Choroid plexus epithelial cell (primary cell): Measurements from ENCODE around the gene NAT8L.

ENCODE experiments used
- DNase-seq: peaks from one replicate; pipeline ENCODE4 v3.0.0-alpha.2; 2010; ENCODE audit warnings: low read depth
- H3K4me3 ChIP-seq: 2 replicates; pipeline ENCODE4 v1.5.1; 2011; ENCODE audit warnings: low read depth, mild to moderate bottlenecking, control low read depth, low read length, moderate library complexity
- CTCF ChIP-seq: conservative IDR thresholded peaks from 2 replicates; pipeline ENCODE4 v1.5.1; 2011; ENCODE audit warnings: low read depth, mild to moderate bottlenecking, control low read depth, inconsistent platforms, low read length, moderate library complexity

NAT8L gene

DNA sequence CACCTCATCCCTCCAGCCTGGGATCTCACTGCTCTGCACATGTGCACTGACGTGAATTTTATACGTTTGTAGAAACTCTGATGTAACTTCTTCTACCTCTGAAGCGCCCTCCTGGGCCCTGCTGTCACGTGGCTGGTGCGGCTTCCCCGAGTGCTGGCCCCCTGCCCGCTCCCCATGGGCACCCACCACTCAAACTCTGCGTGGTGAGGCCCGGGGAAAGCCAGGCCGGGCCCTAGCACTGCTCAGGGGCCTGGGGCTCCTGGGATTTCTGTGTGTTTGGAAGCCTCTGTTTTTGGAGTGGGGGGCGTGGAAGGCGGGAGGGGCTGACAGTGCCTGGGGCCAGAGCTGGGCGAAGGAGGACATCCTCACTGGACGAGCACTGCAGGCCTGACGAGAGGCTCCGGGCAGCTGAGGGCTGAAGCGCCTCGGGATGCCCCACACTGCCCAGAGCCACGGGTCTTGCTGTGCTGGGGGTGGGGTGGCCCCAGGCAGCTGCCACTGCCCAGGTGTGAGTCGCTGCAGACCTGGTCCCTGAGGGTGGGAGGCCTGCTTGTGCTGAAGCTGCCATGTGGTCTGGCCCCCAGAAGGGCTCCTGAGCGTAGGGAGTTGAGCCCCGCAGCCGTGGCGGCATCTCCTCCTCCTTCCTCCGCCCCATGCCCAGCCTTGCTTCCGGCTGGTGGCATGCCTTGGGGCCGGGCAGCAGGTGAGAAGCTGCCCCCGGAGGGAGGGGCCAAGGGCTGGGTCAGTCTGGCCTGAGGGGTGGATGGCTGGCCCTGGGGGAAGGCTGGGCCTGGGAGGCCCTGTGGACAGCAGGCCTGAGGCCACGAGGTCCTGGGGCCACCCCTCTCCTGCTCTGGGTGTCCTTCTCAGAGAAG, 7.7 kb downstream of the NAT8L start:
- no peak for DNase-seq
- TF ChIP-seq CTCF: no peak
- H3K4me3 ChIP-seq: no peak overlapping the region

- no peak for TF ChIP-seq CTCF
- no peak for DNase-seq
- no peak overlapping the region for H3K4me3 ChIP-seq
Observed at GRCh38 chr4:2067446-2068197, 8.5 kb downstream of the NAT8L start.

- H3K4me3 ChIP-seq: no peak overlapping the region
- TF ChIP-seq CTCF: no peak
- DNase-seq: no peak
Observed at GRCh38 chr4:2068198-2068470, 9.0 kb downstream of the NAT8L start.

GRCh38 chr4:2068566-2068965, 9.4 kb downstream of the NAT8L start:
- H3K4me3 ChIP-seq: no peak overlapping the region
- TF ChIP-seq CTCF: no peak
- no peak for DNase-seq

GRCh38 chr4:2069161-2069971, 10.2 kb downstream of the NAT8L start:
- DNase-seq: no peak

DNA sequence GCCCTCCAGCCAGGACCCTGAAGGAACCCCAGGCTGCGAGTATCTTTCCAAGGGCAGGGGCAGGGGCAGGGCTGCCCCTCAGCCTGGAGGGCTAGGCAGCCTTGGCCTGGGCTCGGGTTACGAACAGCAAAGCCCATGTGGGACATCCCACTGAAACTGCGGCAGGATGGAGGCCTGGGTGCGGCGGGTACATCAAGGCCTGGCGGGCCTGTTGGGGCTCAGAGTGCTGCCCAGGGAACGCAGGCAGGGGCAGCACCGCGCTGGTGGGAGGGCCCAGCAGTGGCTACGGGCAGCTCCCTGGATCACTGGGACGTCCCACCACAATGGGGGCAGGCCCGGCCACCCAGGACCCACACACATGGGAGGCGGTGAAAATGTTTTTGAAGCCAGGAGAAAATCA, 10.9 kb downstream of the NAT8L start:
- no peak for TF ChIP-seq CTCF
- no peak for DNase-seq
- H3K4me3 ChIP-seq: no peak overlapping the region

More at GRCh38 chr4:2069161-2069971, 10.2 kb downstream of the NAT8L start:
- H3K4me3 ChIP-seq: no peak overlapping the region
- no peak for TF ChIP-seq CTCF
